A204.1 (cell line): Measurements from ENCODE around the gene HIP1.
"Not testable (repeated sequence)": the region's sequence is repeated elsewhere in the genome, so short reads cannot be mapped to it uniquely, and the experiment has no call there.

ENCODE experiments used
- FAIRE-seq: peaks from 2 replicates; lab custom pipeline; 2012; peaks lifted over from hg19 to GRCh38; lab: Jason Lieb, UNC

The HIP1 gene

GRCh38 chr7:75738604-75738974, at the start of gene HIP1:
Gene HIP1, minus strand, starts transcription at chr7:75738941. Its CDS starts 21 bp downstream, at chr7:75738920.
- FAIRE-seq = no peak

DNA sequence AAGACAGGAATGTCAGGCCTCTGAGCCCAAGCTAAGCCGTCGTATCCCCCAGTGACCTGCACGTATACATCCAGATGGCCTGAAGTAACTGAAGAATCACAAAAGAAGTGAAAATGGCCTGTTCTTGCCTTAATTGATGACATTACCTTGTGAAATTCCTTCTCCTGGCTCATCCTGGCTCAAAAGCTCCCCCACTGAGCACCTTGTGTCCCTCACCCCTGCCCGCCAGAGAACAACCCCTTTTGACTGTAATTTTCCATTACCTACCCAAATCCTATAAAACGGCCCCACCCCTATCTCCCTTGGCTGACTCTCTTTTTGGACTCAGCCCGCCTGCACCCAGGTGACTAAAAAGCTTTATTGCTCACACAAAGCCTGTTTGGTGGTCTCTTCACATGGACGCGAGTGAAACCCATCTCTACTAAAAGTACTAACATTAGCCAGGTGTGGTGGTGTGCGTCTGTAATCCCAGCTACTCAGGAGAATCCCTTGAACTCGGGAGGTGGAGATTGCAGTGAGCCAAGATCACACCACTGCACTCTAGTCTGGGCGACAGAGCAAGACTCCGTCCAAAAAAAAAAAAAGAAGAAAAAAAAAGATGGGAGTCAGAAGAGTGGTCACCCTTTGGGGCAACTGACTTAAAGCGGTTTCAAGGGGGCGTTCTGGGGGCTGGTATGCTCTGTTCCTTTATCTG, 49.6 kb upstream of the HIP1 start:
- not testable (repeated sequence) for FAIRE-seq

DNA sequence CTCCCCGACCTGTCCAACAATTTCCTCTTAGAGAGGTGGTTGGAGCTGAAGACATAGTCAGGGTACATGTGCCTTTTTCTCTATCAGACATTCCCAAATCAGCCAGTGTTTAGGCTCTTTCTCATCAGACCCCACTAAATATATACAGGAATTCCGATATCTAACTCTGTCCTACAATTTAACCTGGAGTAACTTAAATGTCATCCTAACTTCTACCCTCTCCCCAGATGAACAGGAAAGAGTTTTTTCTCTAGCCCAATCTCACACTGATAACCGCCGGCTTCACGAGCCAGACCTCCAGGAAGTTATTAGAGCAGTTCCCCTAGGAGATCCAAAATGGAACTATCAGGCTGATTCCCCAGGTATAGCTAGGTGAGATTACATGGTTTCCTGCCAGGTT, 44.3 kb upstream of the HIP1 start:
- FAIRE-seq = not testable (repeated sequence)

DNA sequence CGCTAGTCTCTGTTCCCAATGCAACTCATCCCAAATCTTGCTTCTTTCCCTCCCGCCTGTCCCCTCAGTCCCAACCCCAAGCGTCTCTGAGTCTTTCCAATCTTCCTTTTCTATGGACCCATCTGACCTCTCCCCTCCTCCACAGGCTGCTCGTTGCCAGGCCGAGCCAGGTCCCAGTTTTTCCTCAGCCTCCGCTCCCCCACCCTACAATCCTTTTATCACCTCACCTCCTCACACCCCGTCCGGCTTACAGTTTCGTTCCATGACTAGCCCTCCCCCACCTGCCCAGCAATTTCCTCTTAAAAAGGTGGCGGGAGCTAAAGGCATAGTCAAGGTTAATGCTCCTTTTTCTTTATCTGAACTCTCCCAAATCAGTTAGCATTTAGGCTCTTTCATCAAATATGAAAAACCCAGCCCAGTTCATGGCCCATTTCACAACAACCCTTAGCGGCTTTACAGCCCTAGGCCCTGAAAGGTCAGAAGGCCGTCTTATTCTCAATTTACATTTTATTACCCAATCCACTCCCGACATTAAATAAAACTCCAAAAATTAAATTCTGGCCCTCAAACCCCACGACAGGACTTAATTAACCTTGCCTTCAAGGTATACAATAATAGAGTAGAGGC, 42.0 kb upstream of the HIP1 start:
- FAIRE-seq = not testable (repeated sequence)

- FAIRE-seq = not testable (repeated sequence)
Observed at GRCh38 chr7:75779516-75779915, 40.8 kb upstream of the HIP1 start.

DNA sequence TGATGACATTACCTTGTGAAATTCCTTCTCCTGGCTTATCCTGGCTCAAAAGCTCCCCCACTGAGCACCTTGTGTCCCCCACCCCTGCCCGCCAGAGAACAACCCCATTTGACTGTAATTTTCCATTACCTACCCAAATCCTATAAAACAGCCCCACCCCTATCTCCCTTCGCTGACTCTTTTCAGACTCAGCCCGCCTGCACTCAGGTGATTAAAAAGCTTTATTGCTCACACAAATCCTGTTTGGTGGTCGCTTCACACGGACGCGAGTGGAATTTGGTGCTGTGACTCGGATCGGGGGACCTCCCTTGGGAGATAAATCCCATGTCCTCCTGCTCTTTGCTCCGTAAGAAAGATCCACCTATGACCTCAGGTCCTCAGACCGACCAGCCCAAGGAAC, 40.3 kb upstream of the HIP1 start:
- not testable (repeated sequence) for FAIRE-seq

DNA sequence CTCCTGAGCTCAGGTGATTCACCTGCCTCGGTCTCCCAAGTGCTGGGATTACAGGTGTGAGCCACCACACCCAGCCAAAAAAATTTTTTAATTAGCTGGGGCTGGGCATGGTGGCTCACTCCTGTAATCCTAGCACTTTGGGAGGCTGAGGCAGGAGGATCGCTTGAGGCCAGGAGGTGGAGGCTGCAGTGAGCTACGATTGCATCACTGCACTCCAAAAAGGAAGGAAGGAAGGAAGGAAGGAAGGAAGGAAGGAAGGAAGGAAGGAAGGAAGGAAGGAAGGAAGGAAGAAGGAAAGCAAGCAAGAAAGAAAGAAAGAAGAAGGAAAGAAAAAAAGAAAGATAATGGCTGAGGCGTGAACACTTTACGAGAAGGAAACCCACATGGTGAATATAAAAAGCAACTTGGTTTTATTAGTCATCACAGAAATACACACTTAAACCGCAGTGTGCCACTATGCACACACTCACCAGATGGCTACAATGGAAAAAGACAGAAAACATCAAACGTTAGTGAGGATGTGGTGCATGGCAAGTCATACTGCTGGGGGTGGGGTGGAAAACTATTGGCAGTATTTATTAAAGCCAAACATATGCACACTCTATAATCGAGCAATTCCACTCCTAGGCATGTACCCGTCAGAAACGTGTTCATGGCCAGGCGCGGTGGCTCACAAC, 37.7 kb upstream of the HIP1 start:
- no peak for FAIRE-seq

GRCh38 chr7:75773958-75774357, 35.2 kb upstream of the HIP1 start:
- not testable (repeated sequence) for FAIRE-seq

- no peak for FAIRE-seq
Observed at GRCh38 chr7:75772081-75773077, 33.6 kb upstream of the HIP1 start, which contains the start of gene CCL26. Gene CCL26, minus strand, starts transcription at chr7:75772211. Its CDS starts 35 bp downstream, at chr7:75772176.

DNA sequence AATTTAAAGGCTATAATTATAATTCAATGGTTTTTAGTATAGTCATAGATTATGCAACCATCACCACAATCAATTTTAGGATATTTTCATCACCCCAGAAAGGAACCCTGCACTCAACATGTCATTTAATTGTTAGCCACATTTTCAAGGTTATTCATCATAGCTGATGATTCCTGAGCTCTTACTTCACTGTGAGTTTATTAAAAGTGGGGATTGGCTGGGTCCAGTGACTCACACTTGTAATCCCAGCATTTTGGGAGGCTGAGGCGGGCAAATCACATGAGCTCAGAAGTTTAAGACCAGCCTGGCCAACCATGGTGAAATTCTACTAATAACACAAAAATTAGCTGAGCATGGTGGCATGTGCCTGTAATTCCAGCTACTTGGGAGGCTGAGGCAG, 32.5 kb upstream of the HIP1 start:
- FAIRE-seq = no peak

DNA sequence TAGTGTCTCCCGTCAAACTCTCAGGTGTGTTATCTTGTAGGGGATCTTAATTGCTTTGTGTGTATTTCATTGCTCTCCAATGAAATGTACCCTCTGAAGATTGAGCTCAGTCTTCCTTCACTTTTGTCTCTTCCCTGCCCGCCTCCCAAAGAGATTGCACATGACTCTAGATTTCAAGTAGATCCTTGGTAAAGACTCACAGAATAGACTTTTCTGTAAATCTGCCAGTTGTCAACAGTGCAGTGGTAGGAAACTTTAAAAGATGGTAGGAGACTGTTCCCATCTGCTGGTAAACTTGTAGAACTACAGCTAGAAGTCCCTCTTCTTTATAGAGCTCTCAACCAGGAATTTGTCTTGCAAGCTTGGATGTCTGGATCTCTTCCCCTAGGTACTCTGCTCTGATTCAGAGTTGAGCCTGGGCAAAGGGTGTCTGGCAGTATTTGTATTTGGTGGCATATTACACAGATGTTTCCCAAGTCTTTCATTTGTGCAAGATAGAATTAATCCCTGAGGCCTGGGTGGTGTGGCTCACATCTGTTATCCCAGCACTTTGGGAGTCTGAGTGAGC, 23.7 kb upstream of the HIP1 start:
- FAIRE-seq = peak; percentile 87

DNA sequence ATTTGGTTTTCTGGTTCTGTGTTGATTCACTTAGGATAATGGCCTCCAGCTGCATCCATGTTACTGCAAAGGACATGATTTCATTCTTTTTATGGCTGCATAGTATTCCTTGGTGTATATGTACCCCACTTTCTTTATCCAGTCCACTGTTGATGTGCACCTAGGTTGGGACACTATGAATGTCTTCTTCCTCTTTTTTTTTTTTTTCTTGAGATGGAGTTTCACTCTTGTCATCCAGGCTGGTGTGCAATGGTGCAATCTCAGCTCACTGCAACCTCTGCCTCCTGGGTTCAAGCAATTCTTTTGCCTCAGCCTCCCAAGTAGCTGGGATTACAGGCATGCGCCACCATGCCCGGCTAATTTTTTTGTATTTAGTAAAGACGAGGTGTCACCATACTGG, 23.1 kb upstream of the HIP1 start:
- not testable (repeated sequence) for FAIRE-seq

DNA sequence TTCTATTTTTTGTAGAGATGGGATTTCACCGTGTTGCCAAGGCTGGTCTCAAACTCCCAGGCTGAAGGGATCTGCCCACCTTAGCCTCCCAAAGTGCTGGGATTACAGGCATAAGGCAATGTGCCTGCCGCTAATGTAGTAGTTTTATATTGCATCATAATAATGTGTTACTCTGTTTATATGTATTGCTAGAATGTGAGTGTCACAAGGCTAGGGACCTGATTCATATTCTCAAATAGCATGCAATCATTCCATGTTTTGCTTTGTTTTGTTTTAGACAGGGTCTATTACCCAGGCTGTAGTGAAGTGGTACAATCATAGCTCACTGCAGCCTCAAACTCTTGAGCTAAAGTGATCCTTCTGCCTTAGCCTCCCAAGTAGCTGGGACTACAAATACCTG, 19.8 kb upstream of the HIP1 start:
- no peak for FAIRE-seq

- FAIRE-seq = no peak
Observed at GRCh38 chr7:75757860-75758259, 19.1 kb upstream of the HIP1 start.

DNA sequence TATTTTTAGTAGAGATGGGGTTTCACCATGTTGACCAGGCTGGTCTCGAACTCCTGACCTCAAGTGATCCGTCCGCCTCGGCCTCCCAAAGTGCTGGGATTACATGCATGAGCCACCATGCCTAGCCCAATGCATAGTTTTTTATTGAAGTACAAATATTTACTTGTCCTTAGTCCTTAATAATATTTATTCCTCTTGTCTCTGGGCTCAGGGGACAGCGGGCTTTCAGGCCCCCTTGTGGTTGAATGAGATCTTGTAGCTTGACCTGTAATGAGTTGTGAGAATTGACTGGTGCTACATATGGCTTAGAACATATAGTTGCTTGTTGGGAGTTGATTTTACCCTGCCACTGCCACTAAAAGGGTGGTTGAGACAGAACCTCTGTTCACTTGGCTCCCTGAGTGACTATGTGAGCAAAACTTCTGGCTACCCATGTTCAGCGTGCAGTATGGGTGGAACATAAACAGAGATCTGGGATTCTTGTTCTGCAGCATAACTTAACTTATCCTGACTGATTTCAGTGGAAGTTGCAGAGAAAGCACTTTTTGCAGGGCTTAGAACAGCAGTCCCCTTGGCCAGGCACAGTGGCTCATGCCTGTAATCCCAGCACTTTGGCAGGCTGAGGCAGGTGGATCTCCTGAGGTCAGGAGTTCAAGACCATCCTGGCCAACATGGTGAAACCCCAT, 18.4 kb upstream of the HIP1 start:
- no peak for FAIRE-seq

DNA sequence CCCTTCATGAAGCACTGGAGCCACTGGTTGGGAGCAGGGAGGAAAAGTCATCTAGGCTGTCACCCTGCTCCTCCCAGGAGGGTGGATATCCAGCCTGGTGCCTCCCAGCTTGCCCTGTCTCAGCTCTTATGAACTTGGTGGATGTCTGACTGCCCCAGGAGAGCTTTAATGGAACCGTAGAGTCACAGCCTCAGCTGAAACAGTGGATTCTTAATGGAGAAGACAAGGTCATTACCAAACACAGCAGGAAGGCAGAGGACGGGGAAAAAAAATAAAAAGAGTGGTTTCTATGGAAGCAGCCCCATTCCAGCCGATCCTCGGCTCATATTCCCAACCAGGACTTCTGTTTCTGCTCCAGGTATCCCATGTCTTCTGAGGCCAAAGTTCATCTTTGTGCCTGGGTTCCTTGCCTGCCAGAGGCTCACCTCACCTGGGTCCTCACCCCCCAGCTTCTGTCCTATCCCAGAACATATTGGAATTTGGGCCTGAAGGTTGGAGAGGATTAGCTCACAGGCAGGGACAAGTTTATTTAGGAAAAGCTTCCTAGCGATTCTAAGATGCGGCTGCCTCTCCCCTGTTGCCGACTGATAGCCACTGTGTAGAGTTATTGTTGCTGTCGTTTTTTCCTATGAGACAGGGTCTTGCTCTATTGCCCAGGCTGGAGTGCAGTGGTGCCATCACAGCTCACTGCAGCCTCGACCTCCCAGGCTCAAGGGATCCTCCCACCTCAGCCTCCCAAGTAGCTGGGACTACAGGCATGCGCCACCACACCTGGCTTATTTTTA, 17.7 kb upstream of the HIP1 start:
- no peak for FAIRE-seq

DNA sequence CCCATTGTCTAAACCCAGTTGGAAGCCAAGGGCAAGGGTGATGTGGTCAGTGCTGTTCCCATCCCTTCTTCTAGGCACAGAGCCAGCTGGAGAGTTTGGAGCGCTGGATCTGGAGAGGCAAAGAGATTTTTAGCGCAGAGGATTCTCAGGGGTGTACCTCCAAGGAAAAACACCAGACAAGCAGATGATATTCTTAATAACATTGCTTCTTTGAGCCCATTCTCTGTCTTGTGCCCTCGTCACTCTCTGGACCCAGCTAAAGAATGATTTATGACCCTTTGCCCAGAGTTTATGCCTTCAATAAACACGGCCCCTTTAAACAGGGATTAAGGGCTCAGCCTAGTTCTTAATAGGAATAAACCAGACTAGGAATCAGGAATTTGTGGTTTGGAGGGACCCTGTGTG, 4.7 kb upstream of the HIP1 start:
- FAIRE-seq = no peak

DNA sequence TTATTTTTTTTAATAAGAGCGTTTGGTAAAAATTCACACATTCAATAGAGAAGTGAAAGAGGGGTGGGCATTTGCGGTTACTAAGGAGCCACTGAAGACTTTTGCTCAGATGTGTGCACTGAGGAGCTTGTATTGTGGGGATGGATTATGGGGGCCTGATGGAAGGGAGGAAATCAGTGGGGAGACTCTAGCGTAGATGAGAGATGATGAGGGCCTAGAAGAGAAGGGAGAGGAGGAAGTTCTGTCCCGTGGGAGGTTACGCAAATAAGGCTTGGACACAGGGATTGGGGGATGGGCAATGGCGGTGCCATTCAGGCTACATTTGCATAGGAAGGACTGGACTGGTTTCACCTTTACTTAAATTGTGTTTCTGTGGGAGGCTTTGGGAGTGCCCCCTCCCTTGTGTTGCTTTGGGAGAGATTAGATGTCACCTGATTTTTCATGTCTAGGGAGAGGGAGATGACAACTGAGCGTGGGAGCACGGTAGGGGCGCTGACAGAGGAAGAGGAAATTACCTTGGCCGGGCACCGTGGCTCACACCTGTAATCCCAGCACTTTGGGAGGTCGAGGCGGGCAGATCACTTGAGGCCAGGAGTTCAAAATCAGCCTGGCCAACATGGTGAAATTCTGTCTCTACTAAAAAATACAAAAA, 2.2 kb upstream of the HIP1 start:
- FAIRE-seq = no peak

- no peak for FAIRE-seq
Observed at GRCh38 chr7:75739796-75740672, 1.3 kb upstream of the HIP1 start.
